HL-60 (cell line): Measurements from ENCODE around the gene PRR23A.

Experiments used
- DNase-seq, 2 experiments: peaks; one replicate each; pipeline ENCODE4 v3.0.0-alpha.2; 2010 to 2020; ENCODE audit warnings: low read depth in 1 of 2, low spot score in 1 of 2
- H3K27ac ChIP-seq: fragments of 250-450 bp; sonication (Bioruptor Pico); replicated peaks from 2 replicates; pipeline ENCODE4 v1.5.1; 2020; ENCODE audit warnings: mild to moderate bottlenecking, moderate library complexity
- H3K27me3 ChIP-seq: fragments of 250-450 bp; sonication (Bioruptor Pico); 2 replicates; pipeline ENCODE4 v1.5.1; 2021; ENCODE audit warnings: mild to moderate bottlenecking, moderate library complexity; ENCODE audit not compliant: insufficient read depth, poor library complexity, severe bottlenecking
- H3K4me3 ChIP-seq: replicated peaks from 2 replicates; pipeline ENCODE4 v1.5.1; 2011; ENCODE audit warnings: mild to moderate bottlenecking, control low read depth, low read length; ENCODE audit not compliant: insufficient read depth
- GABPA ChIP-seq: IDR thresholded peaks from 2 replicates; pipeline ENCODE4 v1.6.1; 2012; ENCODE audit warnings: low read depth
- POLR2AphosphoS5 ChIP-seq: IDR thresholded peaks from 2 replicates; pipeline ENCODE4 v1.6.1; 2012; ENCODE audit warnings: low read depth
- REST ChIP-seq: IDR thresholded peaks from 2 replicates; pipeline ENCODE4 v1.6.1; 2012; ENCODE audit warnings: low read depth; ENCODE audit not compliant: insufficient replicate concordance
- SPI1 ChIP-seq: IDR thresholded peaks from 2 replicates; pipeline ENCODE4 v1.6.1; 2012; ENCODE audit warnings: low read depth, mild to moderate bottlenecking, borderline replicate concordance
- TF ChIP-seq, protein P1 (sequence below): IDR thresholded peaks from one replicate; pipeline ENCODE4 v1.5.1; 2011; ENCODE audit warnings: low read length, control low read depth, inconsistent platforms; ENCODE audit not compliant: insufficient read depth

PRR23A gene

DNA sequence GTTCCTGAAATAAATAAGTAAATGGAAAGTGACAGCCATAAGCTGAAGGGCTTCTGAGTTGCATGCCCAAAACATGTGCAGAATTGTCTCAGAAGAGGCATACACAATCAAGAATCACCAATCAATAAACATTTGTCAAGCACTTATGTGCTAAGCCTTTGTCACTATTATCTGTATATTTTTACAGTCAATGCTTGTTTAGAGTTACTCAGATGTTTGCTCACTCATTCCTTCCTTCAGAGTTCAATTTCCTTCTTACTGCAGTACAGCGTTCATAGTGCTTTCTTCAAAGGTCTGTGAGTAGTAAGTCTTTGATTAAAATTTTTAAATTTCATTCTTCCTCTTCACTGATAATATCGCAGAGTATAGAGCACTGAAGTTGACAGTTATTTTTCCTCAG lies 41.8 kb downstream of the PRR23A start:
- Histone ChIP-seq H3K27me3 (peaks cover 19% of the 10 kb centered on the region), H3K27ac (no peak overlapping the region), H3K4me3 (no peak overlapping the region)
- no peak for DNase-seq
- TF ChIP-seq, protein P1, sequence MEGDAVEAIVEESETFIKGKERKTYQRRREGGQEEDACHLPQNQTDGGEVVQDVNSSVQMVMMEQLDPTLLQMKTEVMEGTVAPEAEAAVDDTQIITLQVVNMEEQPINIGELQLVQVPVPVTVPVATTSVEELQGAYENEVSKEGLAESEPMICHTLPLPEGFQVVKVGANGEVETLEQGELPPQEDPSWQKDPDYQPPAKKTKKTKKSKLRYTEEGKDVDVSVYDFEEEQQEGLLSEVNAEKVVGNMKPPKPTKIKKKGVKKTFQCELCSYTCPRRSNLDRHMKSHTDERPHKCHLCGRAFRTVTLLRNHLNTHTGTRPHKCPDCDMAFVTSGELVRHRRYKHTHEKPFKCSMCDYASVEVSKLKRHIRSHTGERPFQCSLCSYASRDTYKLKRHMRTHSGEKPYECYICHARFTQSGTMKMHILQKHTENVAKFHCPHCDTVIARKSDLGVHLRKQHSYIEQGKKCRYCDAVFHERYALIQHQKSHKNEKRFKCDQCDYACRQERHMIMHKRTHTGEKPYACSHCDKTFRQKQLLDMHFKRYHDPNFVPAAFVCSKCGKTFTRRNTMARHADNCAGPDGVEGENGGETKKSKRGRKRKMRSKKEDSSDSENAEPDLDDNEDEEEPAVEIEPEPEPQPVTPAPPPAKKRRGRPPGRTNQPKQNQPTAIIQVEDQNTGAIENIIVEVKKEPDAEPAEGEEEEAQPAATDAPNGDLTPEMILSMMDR: no peak
- no peak for TF ChIP-seq SPI1
- TF ChIP-seq REST: no peak
- no peak for TF ChIP-seq POLR2AphosphoS5
- no peak for TF ChIP-seq GABPA

GRCh38 chr3:138962854-138963560 lies 43.1 kb downstream of the PRR23A start:
- H3K27me3 ChIP-seq: peaks cover 24% of the 10 kb centered on the region
- TF ChIP-seq, protein P1: no peak
- TF ChIP-seq POLR2AphosphoS5: no peak
- TF ChIP-seq REST: no peak
- TF ChIP-seq GABPA: no peak
- TF ChIP-seq SPI1: no peak
- no peak for DNase-seq

DNA sequence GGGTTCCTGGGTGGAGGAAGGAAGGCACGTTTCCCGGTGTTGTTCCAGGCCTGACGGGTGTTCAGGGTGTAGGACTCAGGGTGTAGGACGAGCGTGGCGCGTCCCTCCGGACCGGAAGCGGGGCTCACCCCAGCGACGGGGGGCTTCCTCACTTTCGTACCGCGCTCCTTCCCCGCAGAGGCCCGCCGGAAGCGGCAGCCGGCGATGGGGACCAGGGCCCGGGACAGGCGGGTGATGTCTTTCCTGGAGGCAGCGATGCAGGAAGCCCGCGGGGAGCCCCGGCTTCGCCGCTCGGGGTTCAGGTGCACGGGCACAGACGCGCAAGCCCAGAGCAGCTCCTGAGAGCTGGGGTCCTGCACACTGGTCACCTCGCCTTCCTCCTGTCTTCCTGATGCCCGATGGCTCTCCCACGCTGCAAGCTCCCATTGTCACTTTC lies 45.6 kb downstream of the PRR23A start:
- Histone ChIP-seq H3K27ac (no peak overlapping the region), H3K27me3 (peaks cover 27% of the 10 kb centered on the region), H3K4me3 (no peak overlapping the region)
- TF ChIP-seq SPI1: no peak
- no peak for TF ChIP-seq REST
- TF ChIP-seq, protein P1: no peak
- TF ChIP-seq GABPA: no peak
- TF ChIP-seq POLR2AphosphoS5: no peak
- DNase-seq: no peak

More at GRCh38 chr3:138962854-138963560, 43.1 kb downstream of the PRR23A start:
- Histone ChIP-seq H3K4me3 (no peak overlapping the region), H3K27ac (no peak overlapping the region)
